Activated T-cell treated with anti-CD3 and anti-CD28 coated beads, Interleukin-2, amount 50 U/mL, for 4 hours (primary cell): ENCODE data around the gene NR1D2. TPM values are rescaled to one million over a fixed set of nuclear protein-coding genes. Genes with fewer than 3 reads are reported as not detected.
"Not testable (repeated sequence)": the region's sequence is repeated elsewhere in the genome, so short reads cannot be mapped to it uniquely, and the experiment has no call there.

Experiments used
- ATAC-seq, 2 donors: fragments of 200-7000 bp; cut with Tn5 transposase; one replicate each; pipeline ENCODE4 v1.10.0; 2021
- DNase-seq: peaks from one replicate; pipeline ENCODE4 v3.0.0-alpha.2; 2020
- H3K27me3 Mint-ChIP-seq: one replicate; pipeline ENCODE4 v1.8.0; 2021; ENCODE audit warnings: low read depth, mixed read lengths
- H3K36me3 Mint-ChIP-seq: one replicate; pipeline ENCODE4 v1.8.0; 2022; ENCODE audit warnings: mixed read lengths; ENCODE audit not compliant: insufficient read depth
- H3K4me1 Mint-ChIP-seq: one replicate; pipeline ENCODE4 v1.8.0; 2021; ENCODE audit warnings: low read depth, mixed read lengths
- H3K4me3 Mint-ChIP-seq: one replicate; pipeline ENCODE4 v1.8.0; 2021; ENCODE audit warnings: mild to moderate bottlenecking, moderate library complexity, mixed read lengths
- H3K9me3 Mint-ChIP-seq: one replicate; pipeline ENCODE4 v1.8.0; 2021; ENCODE audit warnings: mixed read lengths
- total RNA-seq, 3 donors: library from RNA; stranded (reverse); gene quantifications; one replicate each; pipeline ENCODE4 v1.2.1, GENCODE V29; 2021

NR1D2 gene
- total RNA-seq, 3 donors from 2014 or later = 5.4 to 6.5 (median 6.0) TPM

GRCh38 chr3:24020036-24020691, 75.1 kb downstream of the NR1D2 start:
- Mint-ChIP-seq H3K4me3 (no peak overlapping the region), H3K4me1 (no peaks in the 10 kb centered on the region), H3K9me3 (no peaks in the 10 kb centered on the region), H3K27me3 (peaks cover 2% of the 10 kb centered on the region), H3K36me3 (no peaks in the 10 kb centered on the region)
- no peak for ATAC-seq
- no peak for DNase-seq

GRCh38 chr3:24023197-24023596, 78.1 kb downstream of the NR1D2 start:
- ATAC-seq = no peak
- Mint-ChIP-seq H3K27me3 (peaks cover 5% of the 10 kb centered on the region), H3K36me3 (no peaks in the 10 kb centered on the region), H3K9me3 (no peaks in the 10 kb centered on the region), H3K4me1 (no peaks in the 10 kb centered on the region), H3K4me3 (no peak overlapping the region)
- no peak for DNase-seq

GRCh38 chr3:24025805-24026204, 80.7 kb downstream of the NR1D2 start:
- Mint-ChIP-seq H3K27me3 (peaks cover 5% of the 10 kb centered on the region), H3K36me3 (no peaks in the 10 kb centered on the region), H3K4me1 (no peaks in the 10 kb centered on the region), H3K9me3 (no peaks in the 10 kb centered on the region), H3K4me3 (no peak overlapping the region)
- no peak for ATAC-seq
- no peak for DNase-seq

- not testable (repeated sequence) for ATAC-seq, H3K27me3 Mint-ChIP-seq, H3K4me3 Mint-ChIP-seq, H3K4me1 Mint-ChIP-seq, DNase-seq, H3K9me3 Mint-ChIP-seq, H3K36me3 Mint-ChIP-seq
Observed at GRCh38 chr3:24026665-24027064, 81.6 kb downstream of the NR1D2 start.

DNA sequence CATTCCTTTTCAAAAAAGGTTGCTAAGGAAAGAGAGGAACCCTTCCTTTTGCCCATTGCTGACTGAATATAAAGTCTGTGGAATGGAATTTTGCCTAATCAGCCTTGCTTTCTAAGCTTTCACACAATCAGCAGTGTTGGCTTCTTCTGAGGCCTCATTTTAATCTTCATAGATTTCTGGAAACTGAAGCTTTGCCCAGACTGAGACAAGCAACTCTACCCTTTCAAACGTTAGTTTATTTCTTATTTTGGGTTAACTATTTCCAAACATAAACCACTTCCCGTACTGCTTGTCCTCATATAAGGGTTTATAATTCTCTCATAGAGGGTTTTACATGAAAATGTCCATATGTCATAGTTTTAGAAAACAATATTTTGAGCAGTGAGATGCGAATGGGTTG, 82.9 kb downstream of the NR1D2 start:
- DNase-seq (no peak), ATAC-seq (no peak)
- no peaks in the 10 kb centered on the region for H3K36me3 Mint-ChIP-seq
- no peaks in the 10 kb centered on the region for H3K4me1 Mint-ChIP-seq
- H3K4me3 Mint-ChIP-seq = no peak overlapping the region
- peaks cover 3% of the 10 kb centered on the region for H3K9me3 Mint-ChIP-seq
- H3K27me3 Mint-ChIP-seq = peaks cover 5% of the 10 kb centered on the region

Other genes starting within 250 kb of the NR1D2 start
- gene UBE2E1, start 139.3 kb upstream of the NR1D2 start, total RNA-seq = 10 to 100 TPM; 52.9 to 56.3 (median 54.1) TPM
- 1 to 10 TPM; 5.5 to 7.4 (median 5.7) TPM for gene NKIRAS1, start 28.3 kb upstream of the NR1D2 start, total RNA-seq
- gene RPL15, start 28.2 kb upstream of the NR1D2 start, total RNA-seq = 1,000 to 10,000 TPM; 2,279 to 2,502 (median 2,371) TPM